SU-DHL-6 (cell line): ENCODE results near the gene CNBP.
"Not testable (repeated sequence)": the region's sequence is repeated elsewhere in the genome, so short reads cannot be mapped to it uniquely, and the experiment has no call there.

Experiments
- CTCF ChIP-seq: fragments of 200-600 bp; sonication (generic); IDR thresholded peaks from one replicate; pipeline ENCODE4 v1.5.1; 2017; ENCODE audit warnings: antibody characterized with exemption, mild to moderate bottlenecking, low read length, moderate library complexity; ENCODE audit not compliant: insufficient read depth, poor library complexity, severe bottlenecking
- EZH2phosphoT487 ChIP-seq: fragments of 200-600 bp; sonication (generic), shearing (Covaris generic); conservative IDR thresholded peaks from 2 replicates; pipeline ENCODE4 v1.6.1; 2018; ENCODE audit warnings: mild to moderate bottlenecking, antibody characterized with exemption, low read length, moderate library complexity, mixed read lengths

DNA sequence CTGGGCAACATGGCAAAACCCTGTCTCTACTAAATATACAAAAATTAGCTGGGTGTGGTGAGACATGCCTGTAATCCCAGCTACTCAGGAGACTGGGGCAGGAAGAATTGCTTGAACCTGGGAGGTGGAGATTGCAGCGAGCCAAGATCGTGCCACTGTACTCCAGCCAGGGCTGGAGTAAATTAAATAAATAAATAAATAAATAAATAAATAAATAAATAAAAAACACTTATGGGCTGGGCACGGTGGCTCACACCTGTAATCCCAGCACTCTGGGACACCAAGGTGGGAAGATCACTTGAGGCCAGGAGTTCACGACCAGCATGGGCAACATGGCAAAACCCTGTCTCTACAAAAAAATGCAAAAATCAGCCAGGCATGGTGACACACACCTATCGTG is 42.7 kb downstream of the CNBP start:
- not testable (repeated sequence) for TF ChIP-seq CTCF, EZH2phosphoT487
